GM20000 (cell line): ENCODE data around the gene GRIK5.

ENCODE experiments used
- DNase-seq: peaks from one replicate; pipeline ENCODE4 v3.0.0; 2012; ENCODE audit warnings: low spot score
- TF ChIP-seq, protein P1 (sequence below): IDR thresholded peaks from 2 replicates; pipeline ENCODE4 v1.5.1; 2012; ENCODE audit warnings: mild to moderate bottlenecking, control low read depth; ENCODE audit errors: extremely low read depth, missing control alignments

Gene GRIK5

GRCh38 chr19:42113641-42114348, 43.8 kb upstream of the GRIK5 start:
- peak; percentile 74 for DNase-seq
- TF ChIP-seq, protein P1, sequence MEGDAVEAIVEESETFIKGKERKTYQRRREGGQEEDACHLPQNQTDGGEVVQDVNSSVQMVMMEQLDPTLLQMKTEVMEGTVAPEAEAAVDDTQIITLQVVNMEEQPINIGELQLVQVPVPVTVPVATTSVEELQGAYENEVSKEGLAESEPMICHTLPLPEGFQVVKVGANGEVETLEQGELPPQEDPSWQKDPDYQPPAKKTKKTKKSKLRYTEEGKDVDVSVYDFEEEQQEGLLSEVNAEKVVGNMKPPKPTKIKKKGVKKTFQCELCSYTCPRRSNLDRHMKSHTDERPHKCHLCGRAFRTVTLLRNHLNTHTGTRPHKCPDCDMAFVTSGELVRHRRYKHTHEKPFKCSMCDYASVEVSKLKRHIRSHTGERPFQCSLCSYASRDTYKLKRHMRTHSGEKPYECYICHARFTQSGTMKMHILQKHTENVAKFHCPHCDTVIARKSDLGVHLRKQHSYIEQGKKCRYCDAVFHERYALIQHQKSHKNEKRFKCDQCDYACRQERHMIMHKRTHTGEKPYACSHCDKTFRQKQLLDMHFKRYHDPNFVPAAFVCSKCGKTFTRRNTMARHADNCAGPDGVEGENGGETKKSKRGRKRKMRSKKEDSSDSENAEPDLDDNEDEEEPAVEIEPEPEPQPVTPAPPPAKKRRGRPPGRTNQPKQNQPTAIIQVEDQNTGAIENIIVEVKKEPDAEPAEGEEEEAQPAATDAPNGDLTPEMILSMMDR: no peak

DNA sequence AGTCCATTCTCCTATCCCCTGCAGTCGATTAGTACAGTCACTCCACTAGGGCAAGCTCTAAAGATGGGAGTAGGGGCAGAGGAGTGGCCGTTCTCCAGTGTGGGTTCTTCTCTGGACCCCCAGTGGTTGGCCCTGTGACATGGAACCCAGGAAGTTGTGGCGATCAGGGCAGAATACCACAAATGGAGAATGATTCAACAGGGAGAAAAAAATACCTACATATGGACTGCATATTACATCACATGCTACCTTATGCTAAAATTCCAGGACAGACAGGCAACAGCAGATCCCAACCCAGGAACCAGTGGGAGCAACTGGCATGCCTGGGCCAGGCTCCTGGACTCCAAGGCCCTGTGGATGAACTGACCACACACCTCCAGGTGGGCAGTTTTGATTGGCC, 41.8 kb upstream of the GRIK5 start:
- no peak for DNase-seq
- TF ChIP-seq, protein P1: no peak

- TF ChIP-seq, protein P1: no peak
- no peak for DNase-seq
These were observed 41.4 kb upstream of the GRIK5 start for GRCh38 chr19:42111384-42111783.

DNA sequence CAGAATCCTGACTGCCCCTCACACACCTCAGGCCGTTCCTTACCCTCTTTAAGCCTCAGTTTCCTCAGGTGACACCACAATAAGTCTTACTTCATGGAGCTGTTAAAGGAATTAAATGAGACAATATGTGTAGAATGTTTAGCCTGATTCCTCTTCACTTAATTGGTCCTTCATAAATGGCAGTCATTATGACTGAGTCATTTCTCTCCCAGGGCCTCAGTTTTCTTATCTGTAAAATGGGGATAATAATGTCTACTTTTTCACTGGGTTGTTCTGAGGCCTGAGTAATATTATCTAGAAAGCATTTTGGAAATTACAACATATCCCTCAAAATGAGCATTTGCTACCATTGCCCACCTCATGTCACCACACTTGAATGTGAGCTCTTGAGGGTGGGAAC, 40.7 kb upstream of the GRIK5 start:
- DNase-seq: no peak
- TF ChIP-seq, protein P1: no peak

- TF ChIP-seq, protein P1: no peak
- no peak for DNase-seq
These were observed 39.9 kb upstream of the GRIK5 start for GRCh38 chr19:42109896-42110295.

- DNase-seq: peak; percentile 88
- TF ChIP-seq, protein P1: peak; percentile 100
These were observed 38.8 kb upstream of the GRIK5 start for GRCh38 chr19:42108527-42109389.

- no peak for DNase-seq
- TF ChIP-seq, protein P1: no peak
These were observed 35.4 kb upstream of the GRIK5 start for GRCh38 chr19:42105368-42105767.
